Panc1 (cell line): Measurements from ENCODE around the gene NSUN6.

Source experiments
- CTCF ChIP-seq: fragments of 450-650 bp; IDR thresholded peaks from 2 replicates; pipeline ENCODE4 v1.5.1; 2017; ENCODE audit warnings: mild to moderate bottlenecking
- POLR2AphosphoS5 ChIP-seq: IDR thresholded peaks from 2 replicates; pipeline ENCODE4 v1.6.1; 2012; ENCODE audit warnings: mild to moderate bottlenecking, low read depth, low read length, moderate library complexity

DNA sequence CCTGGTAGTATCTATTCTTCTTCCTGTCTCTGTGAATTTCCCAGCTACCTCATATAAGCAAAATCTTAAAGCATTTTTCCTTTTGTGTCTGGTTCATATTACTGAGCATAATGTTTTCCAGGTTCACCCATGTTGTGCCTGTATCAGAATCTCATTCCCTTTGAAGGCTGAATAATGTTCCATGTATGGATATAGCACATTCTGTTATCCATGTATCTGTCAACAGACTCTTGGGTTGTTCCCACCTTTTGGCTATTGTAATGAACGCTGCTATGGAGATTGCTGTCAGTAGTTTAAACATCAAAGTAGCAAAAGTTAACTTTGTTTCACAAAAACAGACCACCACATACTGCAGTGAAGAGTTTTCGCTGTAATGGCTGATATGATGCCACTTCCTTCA is 99.9 kb downstream of the NSUN6 start:
- TF ChIP-seq CTCF, result no peak
- no peak for TF ChIP-seq POLR2AphosphoS5
